ENCODE results near the gene FAM180B.

Gene FAM180B

DNA sequence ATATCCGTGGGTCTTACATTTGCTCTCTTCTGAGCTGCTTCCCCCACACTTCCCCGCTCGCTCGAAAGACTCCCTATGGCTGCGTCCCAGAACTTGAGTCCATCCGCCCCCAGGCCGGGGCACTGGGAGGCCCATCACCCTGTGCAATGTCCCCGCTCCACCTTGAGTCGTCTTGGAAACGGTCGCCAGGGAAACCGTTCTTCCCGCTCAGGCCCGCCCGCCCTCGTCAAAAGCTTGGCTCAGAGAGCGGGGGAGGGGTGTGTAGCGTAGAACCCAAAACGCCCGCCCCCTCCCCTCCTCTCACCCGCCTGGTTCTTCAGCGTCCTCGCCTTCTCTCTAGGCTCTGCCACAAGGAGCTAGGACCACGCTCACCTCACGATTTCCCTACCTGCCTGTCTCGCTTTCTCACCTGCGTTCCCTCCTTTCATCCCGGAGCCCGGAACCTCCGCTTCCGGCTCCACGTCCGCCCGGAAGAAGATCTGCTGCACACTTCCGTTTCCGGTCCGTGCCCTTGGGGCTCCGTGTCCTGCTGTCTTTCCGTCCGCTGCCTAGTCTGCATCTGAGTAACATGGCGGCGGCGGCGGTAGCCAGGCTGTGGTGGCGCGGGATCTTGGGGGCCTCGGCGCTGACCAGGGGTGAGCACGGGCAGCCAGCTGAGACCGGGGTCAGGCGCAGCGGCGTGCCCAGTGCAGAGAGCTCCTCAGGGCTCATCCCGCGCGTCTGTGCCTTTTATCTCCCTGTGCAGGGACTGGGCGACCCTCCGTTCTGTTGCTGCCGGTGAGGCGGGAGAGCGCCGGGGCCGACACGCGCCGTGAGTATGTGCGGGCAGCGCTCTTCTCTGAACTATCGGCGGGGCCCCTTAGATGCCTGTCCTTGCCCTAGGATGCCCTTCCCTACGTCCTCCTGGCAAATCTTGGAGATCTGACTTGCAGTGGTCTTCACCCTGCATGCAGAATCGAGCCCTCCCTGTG, 7.7 kb upstream of the FAM180B start, which contains the start of the genes KBTBD4 and NDUFS3:
Gene KBTBD4, minus strand, starts transcription at position 447 of the 971 bp plus-strand sequence. Its CDS starts 19 bp downstream, at position 428.
Gene NDUFS3, plus strand, starts transcription at position 551 of the 971 bp plus-strand sequence. Its CDS starts 18 bp downstream, at position 569.
- in situ Hi-C loops (cut with MboI; ENCODE audit: low sequenced_read_pairs, unreplicated experiment) = no loop called here
- no peak for TF ChIP-seq CTCF (IDR thresholded peaks at IDR 0.05; ENCODE audit: borderline replicate concordance, control extremely low read depth, extremely low read depth, insufficient read depth, missing control alignments)
- DNase-seq (ENCODE audit: low spot score) = peak; percentile 93

GRCh38 chr11:47583844-47584243, 2.6 kb upstream of the FAM180B start:
- DNase-seq (ENCODE audit: low spot score) = no peak
- no peak for TF ChIP-seq CTCF (IDR thresholded peaks at IDR 0.05; ENCODE audit: borderline replicate concordance, control extremely low read depth, extremely low read depth, insufficient read depth, missing control alignments)
- in situ Hi-C loops (cut with MboI; ENCODE audit: low sequenced_read_pairs, unreplicated experiment) = no loop called here

DNA sequence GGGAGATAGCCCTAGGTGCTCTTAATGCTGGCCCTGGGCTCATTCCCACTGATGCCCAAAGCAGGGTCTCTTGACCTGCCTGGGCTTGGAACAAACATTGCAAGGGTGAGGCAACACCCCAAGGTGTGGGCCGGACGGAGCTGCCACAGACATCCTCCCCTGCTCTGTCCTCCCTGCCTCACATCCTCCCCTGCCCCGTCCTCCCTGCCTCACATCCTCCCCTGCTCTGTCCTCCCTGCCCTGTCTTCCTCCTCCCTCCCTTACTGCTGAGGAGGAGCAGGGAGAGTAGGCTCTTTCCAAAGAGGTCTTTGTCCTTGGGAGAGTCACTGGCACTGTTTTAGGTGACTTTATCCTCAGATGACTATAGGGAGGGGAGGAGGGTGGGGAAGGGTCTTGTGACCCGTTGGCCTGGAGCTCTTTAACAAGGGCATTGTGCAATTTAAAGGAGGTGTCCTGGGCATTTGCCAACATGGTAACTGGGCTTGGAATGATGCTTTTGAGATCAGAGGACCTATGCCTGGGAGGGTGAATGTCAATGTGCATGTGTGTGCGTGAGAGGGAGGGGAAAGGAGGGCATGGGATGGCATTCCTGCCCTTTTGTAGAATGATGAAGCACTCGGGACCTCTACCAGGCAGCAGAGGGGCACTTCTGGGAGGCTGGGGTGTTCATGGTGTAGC, 700 bp downstream of the FAM180B start:
- no peak for TF ChIP-seq CTCF (IDR thresholded peaks at IDR 0.05; ENCODE audit: borderline replicate concordance, control extremely low read depth, extremely low read depth, insufficient read depth, missing control alignments)
- no peak for DNase-seq (ENCODE audit: low spot score)
- in situ Hi-C loops (cut with MboI; ENCODE audit: low sequenced_read_pairs, unreplicated experiment) = no loop called here

DNA sequence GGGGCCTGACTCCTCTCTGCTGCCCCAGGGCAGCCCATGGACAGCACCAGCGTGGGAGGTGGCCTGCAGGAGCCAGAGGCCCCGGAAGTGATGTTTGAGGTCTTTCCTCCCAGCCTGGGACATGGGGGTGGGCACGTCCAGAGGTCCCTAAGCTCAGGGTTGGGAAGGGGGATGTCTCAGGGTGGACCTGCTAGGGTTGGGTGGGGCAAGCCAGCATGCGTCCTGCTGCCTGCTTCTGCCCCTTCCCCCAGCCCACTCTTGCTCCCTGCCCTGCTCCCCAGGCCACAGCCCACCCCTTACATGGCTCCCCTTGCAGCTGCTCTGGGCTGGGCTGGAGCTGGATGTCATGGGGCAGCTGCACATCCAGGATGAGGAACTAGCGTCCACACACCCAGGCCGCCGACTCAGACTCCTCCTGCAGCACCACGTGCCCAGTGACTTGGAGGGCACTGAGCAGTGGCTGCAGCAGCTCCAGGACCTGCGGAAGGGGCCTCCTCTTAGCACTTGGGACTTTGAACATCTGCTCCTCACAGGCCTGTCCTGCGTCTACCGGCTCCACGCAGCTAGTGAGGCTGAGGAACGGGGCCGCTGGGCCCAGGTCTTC, 1.3 kb downstream of the FAM180B start:
- TF ChIP-seq CTCF (IDR thresholded peaks at IDR 0.05; ENCODE audit: borderline replicate concordance, control extremely low read depth, extremely low read depth, insufficient read depth, missing control alignments) = no peak
- in situ Hi-C loops (cut with MboI; ENCODE audit: low sequenced_read_pairs, unreplicated experiment) = no loop called here
- DNase-seq (ENCODE audit: low spot score) = no peak

- no peak for DNase-seq (ENCODE audit: low spot score)
- TF ChIP-seq CTCF (IDR thresholded peaks at IDR 0.05; ENCODE audit: borderline replicate concordance, control extremely low read depth, extremely low read depth, insufficient read depth, missing control alignments) = no peak
- in situ Hi-C loops (cut with MboI; ENCODE audit: low sequenced_read_pairs, unreplicated experiment) = no loop called here
These were observed 2.6 kb downstream of the FAM180B start for GRCh38 chr11:47589118-47589517.

DNA sequence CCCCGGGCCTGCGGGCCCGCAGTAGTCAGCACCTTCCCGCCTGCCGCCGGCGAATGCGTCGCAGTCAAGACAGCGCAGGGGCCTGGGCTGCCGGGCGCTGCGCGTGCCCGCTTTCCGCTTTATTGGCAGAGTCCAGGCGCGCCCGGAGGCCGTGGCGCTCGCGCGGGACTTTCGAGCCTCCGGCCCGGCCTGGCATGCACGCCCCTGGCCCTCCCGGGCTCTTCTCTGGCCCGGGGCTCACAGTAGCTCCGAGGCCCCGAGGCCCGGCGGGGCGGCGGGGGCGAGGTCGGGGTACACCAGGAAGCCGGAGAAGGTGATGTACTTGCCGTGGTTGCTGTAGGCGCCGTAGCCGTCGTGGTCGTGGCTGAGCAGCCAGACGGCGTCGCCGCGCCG, 3.1 kb downstream of the FAM180B start:
- in situ Hi-C loops (cut with MboI; ENCODE audit: low sequenced_read_pairs, unreplicated experiment) = no loop called here
- TF ChIP-seq CTCF (IDR thresholded peaks at IDR 0.05; ENCODE audit: borderline replicate concordance, control extremely low read depth, extremely low read depth, insufficient read depth, missing control alignments) = no peak
- DNase-seq (ENCODE audit: low spot score) = no peak
